A673 (cell line): ENCODE measurements around the gene GSTM1.

Source experiments
- EZH2 ChIP-seq: fragments of 200-600 bp; sonication (generic); IDR thresholded peaks from 2 replicates; pipeline ENCODE4 v1.6.1; 2017; ENCODE audit warnings: borderline replicate concordance, low read depth, mild to moderate bottlenecking, mixed read lengths, antibody characterized with exemption, low read length; ENCODE audit not compliant: poor library complexity, severe bottlenecking
- TF ChIP-seq, protein P1 (sequence below): fragments of 300-800, 200-600 bp; sonication (generic); conservative IDR thresholded peaks from 2 replicates; pipeline ENCODE4 v1.5.1; 2017; ENCODE audit warnings: low read depth, mild to moderate bottlenecking, antibody characterized with exemption, low read length, moderate library complexity, mixed read lengths

DNA sequence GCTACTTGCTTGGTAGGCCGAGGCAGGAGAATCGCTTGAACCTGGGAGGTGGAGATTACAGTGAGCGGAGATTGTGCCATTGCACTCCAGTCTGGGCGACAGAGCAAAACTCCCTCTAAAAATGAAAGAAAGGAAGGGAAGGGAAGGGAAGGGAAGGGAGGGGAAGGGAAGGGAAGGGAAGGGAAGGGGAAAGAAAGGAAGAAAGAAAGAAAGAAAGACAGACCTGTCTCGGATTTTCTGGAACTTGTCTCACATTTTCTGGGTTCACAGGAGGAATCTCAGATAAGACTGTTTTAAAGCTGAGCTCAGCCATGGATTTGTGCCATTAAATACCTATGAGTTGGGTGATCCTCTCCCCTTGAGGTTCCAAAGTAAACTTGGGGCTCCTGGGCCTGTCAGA, 37.3 kb downstream of the GSTM1 start:
- TF ChIP-seq, protein P1, sequence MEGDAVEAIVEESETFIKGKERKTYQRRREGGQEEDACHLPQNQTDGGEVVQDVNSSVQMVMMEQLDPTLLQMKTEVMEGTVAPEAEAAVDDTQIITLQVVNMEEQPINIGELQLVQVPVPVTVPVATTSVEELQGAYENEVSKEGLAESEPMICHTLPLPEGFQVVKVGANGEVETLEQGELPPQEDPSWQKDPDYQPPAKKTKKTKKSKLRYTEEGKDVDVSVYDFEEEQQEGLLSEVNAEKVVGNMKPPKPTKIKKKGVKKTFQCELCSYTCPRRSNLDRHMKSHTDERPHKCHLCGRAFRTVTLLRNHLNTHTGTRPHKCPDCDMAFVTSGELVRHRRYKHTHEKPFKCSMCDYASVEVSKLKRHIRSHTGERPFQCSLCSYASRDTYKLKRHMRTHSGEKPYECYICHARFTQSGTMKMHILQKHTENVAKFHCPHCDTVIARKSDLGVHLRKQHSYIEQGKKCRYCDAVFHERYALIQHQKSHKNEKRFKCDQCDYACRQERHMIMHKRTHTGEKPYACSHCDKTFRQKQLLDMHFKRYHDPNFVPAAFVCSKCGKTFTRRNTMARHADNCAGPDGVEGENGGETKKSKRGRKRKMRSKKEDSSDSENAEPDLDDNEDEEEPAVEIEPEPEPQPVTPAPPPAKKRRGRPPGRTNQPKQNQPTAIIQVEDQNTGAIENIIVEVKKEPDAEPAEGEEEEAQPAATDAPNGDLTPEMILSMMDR = no peak
- TF ChIP-seq EZH2 = no peak
